IMR-90 (cell line): ENCODE measurements around the gene PRPF8. TPM values are rescaled to one million over a fixed set of nuclear protein-coding genes. Genes with fewer than 3 reads are reported as not detected.

Experiments
- ATAC-seq: fragments of 200-7000 bp; cut with Tn5 transposase; 2 replicates; pipeline ENCODE4 v1.9.1; 2020; ENCODE audit warnings: low read depth, mild to moderate bottlenecking, moderate library complexity
- BruUV-seq: library from RNA; stranded (reverse); fragments of 400-500 nt; replicated peaks from 2 replicates; lab custom pipeline; 2021; lab: Mats Ljungman, UMichigan
- CTCF ChIA-PET: fragments of 300-600 bp; formaldehyde crosslinking; extraction: SDS; loops from one replicate; lab custom pipeline; 2021; ENCODE audit warnings: antibody characterized with exemption; lab: Yijun Ruan, JAX
- POLR2A ChIA-PET: fragments of 300-600 bp; sonication (Branson Sonifier 250); formaldehyde crosslinking; loops from one replicate; lab custom pipeline; 2022; ENCODE audit warnings: antibody characterized with exemption; ENCODE audit not compliant: unreplicated experiment; lab: Charles Lee
- DNase-seq: peaks from one replicate; pipeline ENCODE4 v3.0.0; 2013
- H2AFZ ChIP-seq: replicated peaks from 2 replicates; pipeline ENCODE3; 2013; ENCODE audit warnings: low read length, mild to moderate bottlenecking; ENCODE audit not compliant: poor library complexity
- H2AK5ac ChIP-seq: 2 replicates; pipeline ENCODE4 v1.6.1; 2013; ENCODE audit warnings: low read depth, low read length, inconsistent platforms
- H2AK9ac ChIP-seq: replicated peaks from 2 replicates; pipeline ENCODE3; 2013; ENCODE audit warnings: mild to moderate bottlenecking, low read depth, low read length, moderate library complexity; ENCODE audit not compliant: poor library complexity
- H2BK120ac ChIP-seq: 2 replicates; pipeline ENCODE4 v1.6.1; 2013; ENCODE audit warnings: low read depth, low read length, inconsistent platforms
- H2BK15ac ChIP-seq: 3 replicates; pipeline ENCODE4 v1.6.1; 2013; ENCODE audit warnings: low read depth, low read length, inconsistent platforms
- H2BK20ac ChIP-seq: 2 replicates; pipeline ENCODE4 v1.6.1; 2013; ENCODE audit warnings: low read depth, mild to moderate bottlenecking, inconsistent platforms, low read length, moderate library complexity
- H2BK5ac ChIP-seq: 2 replicates; pipeline ENCODE4 v1.6.1; 2013; ENCODE audit warnings: mild to moderate bottlenecking, low read depth, low read length, inconsistent platforms; ENCODE audit not compliant: poor library complexity, severe bottlenecking
- H3K14ac ChIP-seq: replicated peaks from 2 replicates; pipeline ENCODE4 v1.6.1; 2013; ENCODE audit warnings: low read depth, low read length, inconsistent platforms
- H3K18ac ChIP-seq: 2 replicates; pipeline ENCODE4 v1.6.1; 2013; ENCODE audit warnings: low read depth, low read length, control low read depth
- H3K23ac ChIP-seq: 2 replicates; pipeline ENCODE4 v1.6.1; 2013; ENCODE audit warnings: low read depth, low read length, inconsistent platforms
- H3K27ac ChIP-seq: 2 replicates; pipeline ENCODE4 v1.5.1; 2013; ENCODE audit warnings: mild to moderate bottlenecking, control low read depth, low read length; ENCODE audit not compliant: insufficient read depth
- H3K27me3 ChIP-seq: 2 replicates; pipeline ENCODE4 v1.6.1; 2013; ENCODE audit warnings: low read length; ENCODE audit not compliant: control insufficient read depth, insufficient read depth
- H3K36me3 ChIP-seq: 2 replicates; pipeline ENCODE4 v1.6.1; 2013; ENCODE audit warnings: low read length, mixed read lengths; ENCODE audit not compliant: control insufficient read depth, insufficient read depth
- H3K4ac ChIP-seq: 2 replicates; pipeline ENCODE4 v1.6.1; 2013; ENCODE audit warnings: low read depth, low read length, inconsistent platforms
- H3K4me1 ChIP-seq: 2 replicates; pipeline ENCODE4 v1.6.1; 2013; ENCODE audit warnings: low read length, mixed read lengths; ENCODE audit not compliant: control insufficient read depth, insufficient read depth
- H3K4me2 ChIP-seq: 2 replicates; pipeline ENCODE4 v1.6.1; 2013; ENCODE audit warnings: low read depth, mild to moderate bottlenecking, control low read depth, low read length, moderate library complexity
- H3K4me3 ChIP-seq: 2 replicates; pipeline ENCODE4 v1.5.1; 2013; ENCODE audit warnings: low read depth, mild to moderate bottlenecking, control low read depth, low read length, moderate library complexity; ENCODE audit not compliant: insufficient read depth
- H3K56ac ChIP-seq: 2 replicates; pipeline ENCODE4 v1.6.1; 2013; ENCODE audit warnings: low read length, inconsistent platforms; ENCODE audit not compliant: insufficient read depth; ENCODE audit errors: extremely low read depth
- H3K79me1 ChIP-seq, 2 experiments: 2 replicates each; pipeline ENCODE4 v1.6.1; 2013; ENCODE audit warnings: low read length in 2 of 2, inconsistent platforms in 1 of 2, low read depth in 1 of 2
- H3K9ac ChIP-seq: 2 replicates; pipeline ENCODE4 v1.6.1; 2013; ENCODE audit warnings: low read depth, low read length, control low read depth
- H3K9me1 ChIP-seq: 2 replicates; pipeline ENCODE4 v1.6.1; 2013; ENCODE audit warnings: low read length, inconsistent platforms; ENCODE audit not compliant: insufficient read depth
- H3K9me3 ChIP-seq: 2 replicates; pipeline ENCODE4 v1.6.1; 2013; ENCODE audit warnings: low read length; ENCODE audit not compliant: control insufficient read depth, insufficient read depth
- H4K20me1 ChIP-seq: 2 replicates; pipeline ENCODE4 v1.6.1; 2013; ENCODE audit warnings: low read length, inconsistent platforms; ENCODE audit not compliant: insufficient read depth
- H4K5ac ChIP-seq: 2 replicates; pipeline ENCODE4 v1.6.1; 2013; ENCODE audit warnings: mild to moderate bottlenecking, low read depth, low read length, control low read depth
- H4K8ac ChIP-seq, 2 experiments: 2 replicates each; pipeline ENCODE4 v1.6.1; 2013; ENCODE audit warnings: low read depth in 2 of 2, low read length in 2 of 2, control low read depth in 1 of 2, inconsistent platforms in 1 of 2
- H4K91ac ChIP-seq: 2 replicates; pipeline ENCODE4 v1.6.1; 2013; ENCODE audit warnings: low read depth, low read length, inconsistent platforms; ENCODE audit not compliant: insufficient read depth
- BHLHE40 ChIP-seq: fragments of 150-350 bp; IDR thresholded peaks from 2 replicates; pipeline ENCODE4 v1.6.1; 2016; ENCODE audit warnings: mild to moderate bottlenecking, low read depth, low read length
- FOS ChIP-seq: fragments of 150-350 bp; IDR thresholded peaks from 2 replicates; pipeline ENCODE4 v1.6.1; 2016; ENCODE audit warnings: low read depth, low read length
- POLR2A ChIP-seq: IDR thresholded peaks from 2 replicates; pipeline ENCODE4 v1.6.1; 2012; ENCODE audit warnings: mild to moderate bottlenecking, low read depth, low read length
- SMC3 ChIP-seq: fragments of 150-350 bp; IDR thresholded peaks from 2 replicates; pipeline ENCODE4 v1.6.1; 2016; ENCODE audit warnings: low read depth, mild to moderate bottlenecking, antibody characterized with exemption, low read length, moderate library complexity
- WGBS, 2 experiments: methylation state at CpG; one replicate each; pipeline versions ENCODE4 v1.1.5 to v1.1.7; 2013; ENCODE audit warnings: missing lambda C conversion rate in 2 of 2; ENCODE audit not compliant: insufficient read length in 1 of 2; ENCODE audit errors: extremely low coverage in 2 of 2; 5-methylcytosine and 5-hydroxymethylcytosine counted together
- dilution Hi-C: fragments of 300-500 bp; cut with HindIII; formaldehyde crosslinking; loops from one replicate; pipeline ENCODE4 v1.14.3; 2018; ENCODE audit warnings: low sequenced_read_pairs; ENCODE audit not compliant: unreplicated experiment
- in situ Hi-C: fragments of 300-500 bp; cut with MboI; formaldehyde crosslinking; loops from 3 replicates; pipeline ENCODE4 v1.14.3; 2019; ENCODE audit warnings: low sequenced_read_pairs, inconsistent platforms, mixed read lengths
- intact Hi-C: fragments of 100-400 bp; cut with micrococcal nuclease; formaldehyde crosslinking; loops from 2 replicates; pipeline ENCODE4 v1.10.0; 2022
- polyA plus RNA-seq, 3 experiments: library from polyadenylated mRNA; depleted of rRNA; stranded (reverse); fragments of >200 nt; gene quantifications; 2 replicates each; pipeline ENCODE4 v1.2.3, GENCODE V29; 2012; ENCODE audit warnings: low replicate concordance in 1 of 3
- total RNA-seq: library from RNA; depleted of rRNA; stranded (reverse); fragments of >200 nt; gene quantifications from 2 replicates; pipeline ENCODE4 v1.2.3, GENCODE V29; 2012

Gene PRPF8
- total and polyA plus RNA-seq, 2 of the 4 experiments (the other 2 are of a cell fraction) = 141 to 160 TPM

DNA sequence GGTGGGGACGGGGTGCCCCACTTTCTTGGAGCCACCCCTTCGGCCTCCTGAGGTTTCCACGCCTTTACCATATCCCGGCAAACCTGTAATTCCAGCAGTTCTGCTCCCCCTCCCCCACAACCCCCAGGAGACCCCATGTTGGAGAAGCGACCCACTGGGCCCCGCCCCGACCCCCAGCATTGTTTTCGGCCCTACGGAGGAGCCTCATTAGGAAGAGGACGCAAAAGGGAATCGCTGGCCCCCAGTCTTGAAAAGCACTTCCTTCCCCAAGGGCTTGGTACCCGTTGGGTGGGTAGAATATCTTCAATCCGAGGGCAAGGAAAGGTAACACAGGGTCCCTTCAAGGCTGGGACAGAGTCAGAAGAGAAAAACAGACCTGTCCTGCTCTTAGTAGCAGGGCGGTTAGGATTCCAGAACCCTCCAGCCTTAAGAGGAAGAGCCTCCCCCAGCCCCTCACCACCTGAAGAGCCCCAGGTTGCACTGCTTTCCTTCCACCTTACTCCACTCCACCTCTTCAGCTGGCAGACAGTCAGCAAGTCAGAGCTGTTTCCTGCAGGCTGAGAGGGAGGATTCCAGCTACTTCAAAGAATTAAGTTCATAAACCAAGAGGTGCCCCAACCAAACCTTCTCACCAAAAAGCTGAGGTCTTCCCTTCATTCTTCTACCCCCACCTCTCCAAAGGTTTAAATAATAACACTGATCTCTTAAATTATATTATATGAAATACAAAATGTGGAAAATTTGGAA is 26.3 kb upstream of the PRPF8 start:
- POLR2A ChIA-PET = no interaction called here
- in situ Hi-C loops = loop anchor here (25.0 kb wide), 1 partner anchor 326 kb away; the partner anchor contains the start of genes DPH1, OVCA2 and RTN4RL1

More for the DNA sequence above, 26.3 kb upstream of the PRPF8 start:
- dilution Hi-C loops = no loop called here
- H3K9ac ChIP-seq = peak overlapping the region; percentile 46
- H2BK15ac ChIP-seq = no peak overlapping the region
- ATAC-seq = no peak
- H3K27me3 ChIP-seq = no peaks in the 10 kb centered on the region
- H2AK9ac ChIP-seq = peak overlapping the region; percentile 18
- no peak overlapping the region for H2BK120ac ChIP-seq
- H3K56ac ChIP-seq = no peak overlapping the region
- CTCF ChIA-PET = interaction anchor here (0.5 kb wide), 1 partner anchor 20 kb away, joined by 4 read pairs; no protein-coding TSS in a partner anchor
- peak overlapping the region; percentile 63 for H3K4me2 ChIP-seq
- H3K4ac ChIP-seq = peak overlapping the region; percentile 73
- peaks cover 0 to 52% of the 10 kb centered on the region in 2 experiments; a peak in 2 of 4 replicates for H3K79me1 ChIP-seq
- H2AFZ ChIP-seq = peak overlapping the region; percentile 89
- peaks cover 12% of the 10 kb centered on the region for H3K9me1 ChIP-seq
- no peak overlapping the region for H4K5ac ChIP-seq
- intact Hi-C loops = loop anchor here (2.0 kb wide), 1 partner anchor 42 kb away; no protein-coding TSS in a partner anchor
- peak overlapping the region; percentile 69 for H3K4me3 ChIP-seq
- WGBS, 2 experiments = 100% methylated on average over 1 of the region's 14 CpGs; no CpG with 5 or more reads in 1 of the 2 experiments
- peaks cover 43% of the 10 kb centered on the region for H3K36me3 ChIP-seq
- H4K91ac ChIP-seq = no peak overlapping the region
- no peaks in the 10 kb centered on the region for H3K9me3 ChIP-seq
- no peak overlapping the region for H2BK20ac ChIP-seq
- H3K4me1 ChIP-seq = peaks cover 27% of the 10 kb centered on the region
- H3K14ac ChIP-seq = no peak overlapping the region
- H3K18ac ChIP-seq = no peak overlapping the region
- H3K23ac ChIP-seq = peak overlapping the region; percentile 12; the same call in 1 of the 2 replicates
- no peak for DNase-seq
- no peak overlapping the region for H4K8ac ChIP-seq
- H2AK5ac ChIP-seq = peak overlapping the region; percentile 59
- TF ChIP-seq FOS = no peak
- TF ChIP-seq SMC3 = no peak
- peak; percentile 50 for TF ChIP-seq POLR2A
- TF ChIP-seq BHLHE40 = no peak
- H3K27ac ChIP-seq = peak overlapping the region; percentile 28
- H4K20me1 ChIP-seq = peaks cover 63% of the 10 kb centered on the region
- peak overlapping the region; percentile 25 for H2BK5ac ChIP-seq
- no TSS peak for BruUV-seq
